IPS DF 19.7 (cell line): ENCODE measurements around the gene TUBA3E.
"Not testable (repeated sequence)": the region's sequence is repeated elsewhere in the genome, so short reads cannot be mapped to it uniquely, and the experiment has no call there.

Experiments used
- DNase-seq: peaks from one replicate; pipeline ENCODE4 v3.0.0-alpha.2; 2013; ENCODE audit warnings: low read depth, low spot score

The TUBA3E gene

DNA sequence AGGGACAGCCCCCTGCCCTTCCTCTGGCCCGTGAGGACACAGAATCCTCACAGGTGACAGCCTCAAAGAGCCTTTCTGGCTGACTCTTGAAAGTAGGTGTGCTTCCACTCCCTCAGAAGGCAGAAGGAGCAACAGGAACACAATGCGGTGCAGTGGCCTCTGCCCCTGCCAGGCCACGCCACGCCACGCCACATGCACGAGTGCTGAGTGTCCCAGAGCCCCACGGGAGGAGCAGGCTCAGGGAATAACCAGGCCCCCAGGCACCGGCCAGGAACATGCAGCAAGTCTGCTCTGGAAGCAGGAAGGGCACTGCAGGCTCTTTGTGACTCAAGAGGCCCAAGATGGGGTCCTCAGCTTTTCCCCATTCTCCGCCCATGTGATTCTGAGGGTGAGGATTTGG lies 35.3 kb downstream of the TUBA3E start:
- no peak for DNase-seq

DNA sequence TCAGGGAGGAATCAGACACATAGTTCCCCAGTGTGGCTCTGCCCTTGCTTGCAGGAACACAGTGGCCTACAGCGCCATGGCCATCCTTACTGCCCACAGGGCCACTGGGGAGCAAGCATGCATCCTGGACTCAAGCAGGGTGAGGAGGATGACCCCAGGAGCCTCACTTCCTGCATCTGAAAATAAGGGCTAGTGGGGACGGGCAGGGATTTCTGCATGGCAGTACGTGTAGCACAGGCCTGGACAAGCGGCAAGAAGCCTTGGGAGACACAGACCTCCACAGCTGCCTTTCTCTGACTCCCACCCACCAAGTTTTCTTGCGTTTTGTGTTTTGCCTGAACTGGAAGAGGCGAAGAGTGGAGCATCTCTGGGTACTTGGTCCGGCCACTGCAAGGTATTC lies 35.8 kb downstream of the TUBA3E start:
- not testable (repeated sequence) for DNase-seq

DNA sequence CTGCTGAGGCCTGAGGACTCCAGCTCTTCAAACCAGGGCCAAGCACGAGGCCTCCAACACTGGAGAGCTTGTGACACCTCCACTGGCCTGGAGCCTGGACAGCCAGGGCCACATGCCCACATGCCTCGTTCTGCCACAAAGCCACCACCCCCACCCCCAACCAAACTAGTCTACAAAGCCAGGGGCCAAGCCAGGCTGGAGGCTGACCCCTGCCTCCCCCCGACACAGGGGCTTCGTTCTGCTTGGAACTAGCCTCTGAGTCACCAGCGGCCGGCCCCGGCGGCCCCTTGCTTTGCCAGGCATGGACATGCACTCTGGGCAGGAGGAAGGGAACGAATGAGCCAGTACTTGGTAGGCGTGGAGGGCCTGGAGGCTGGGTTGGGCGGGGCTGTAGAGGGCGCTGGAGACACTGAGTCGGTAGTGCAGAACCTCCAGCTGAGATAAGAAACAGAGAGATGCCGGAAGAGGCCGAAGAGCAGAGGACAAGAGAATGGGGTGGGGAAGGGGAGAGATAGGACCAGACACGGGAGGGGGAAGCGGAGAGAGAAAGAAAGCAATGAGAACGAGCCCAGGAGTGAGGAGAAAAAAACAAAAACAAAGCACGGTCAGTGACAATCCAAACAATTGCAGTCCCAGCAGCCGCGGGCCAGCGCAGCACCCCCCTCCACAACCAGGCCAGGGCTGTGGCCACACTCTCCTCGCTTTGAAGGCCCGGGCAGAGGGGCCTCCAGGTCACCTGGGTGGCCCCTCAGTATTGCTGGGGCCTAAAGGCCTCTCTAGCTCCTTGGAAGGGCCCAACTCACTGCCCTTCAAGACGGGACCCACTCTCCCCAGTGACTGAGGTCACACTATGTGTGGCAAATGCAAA lies 37.2 kb downstream of the TUBA3E start:
- DNase-seq = not testable (repeated sequence)

DNA sequence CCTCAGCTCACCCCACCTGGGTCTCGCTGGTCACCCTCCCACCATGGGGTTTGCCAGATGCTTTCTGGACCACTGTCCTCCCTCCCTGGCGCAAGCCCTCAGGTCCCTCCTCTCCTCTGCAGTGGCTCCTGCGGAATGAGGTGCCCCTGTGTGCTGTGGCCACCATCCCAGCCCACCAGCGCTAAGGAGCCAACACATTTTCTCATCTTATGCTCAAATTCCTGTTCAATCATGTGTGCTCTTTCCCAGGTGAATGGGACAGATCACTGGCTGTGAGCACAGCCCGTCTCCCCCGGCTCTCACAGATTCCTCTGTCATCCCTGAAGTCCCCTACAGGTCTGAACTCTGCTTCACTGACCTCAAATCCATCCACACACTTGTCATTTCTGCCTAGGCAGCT lies 38.1 kb downstream of the TUBA3E start:
- DNase-seq = no peak

DNA sequence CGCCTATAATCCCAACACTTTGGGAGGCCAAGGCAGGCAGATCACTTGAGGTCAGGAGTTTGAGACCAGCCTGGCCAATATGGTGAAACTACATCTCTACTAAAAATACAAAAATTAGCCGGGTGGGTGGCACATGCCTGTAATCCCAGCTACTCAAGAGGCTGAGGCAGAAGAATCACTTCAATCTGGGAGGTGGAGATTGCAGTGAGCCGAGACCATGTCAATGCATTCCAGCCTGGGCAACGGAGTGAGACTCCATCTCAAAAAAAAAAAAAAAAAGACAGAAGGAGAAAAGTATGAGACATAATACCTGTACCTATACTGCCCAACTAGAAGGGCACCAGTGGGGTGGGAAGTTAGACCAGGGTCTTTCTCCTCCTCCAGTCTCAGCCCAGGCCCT lies 38.9 kb downstream of the TUBA3E start:
- DNase-seq = not testable (repeated sequence)

DNA sequence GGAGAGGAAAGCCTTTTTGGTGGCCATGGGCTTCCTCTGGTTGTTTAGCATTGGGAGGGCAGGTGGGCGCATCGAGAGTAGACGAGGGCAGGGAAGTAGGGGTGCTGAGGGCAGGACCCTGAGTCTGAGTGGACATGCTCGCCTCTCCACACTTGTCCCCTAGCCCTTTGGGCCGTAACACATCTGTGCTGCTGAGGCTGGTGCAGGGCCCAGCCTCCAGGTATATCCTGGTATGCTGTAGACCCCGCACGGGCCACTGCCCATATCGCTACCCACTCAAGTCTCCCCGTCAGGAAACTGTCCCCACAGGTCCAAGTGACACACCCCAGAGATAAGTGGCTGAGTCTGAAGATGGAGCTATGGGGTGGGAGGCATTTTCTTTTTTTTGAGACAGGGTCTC lies 39.6 kb downstream of the TUBA3E start:
- DNase-seq = no peak

DNA sequence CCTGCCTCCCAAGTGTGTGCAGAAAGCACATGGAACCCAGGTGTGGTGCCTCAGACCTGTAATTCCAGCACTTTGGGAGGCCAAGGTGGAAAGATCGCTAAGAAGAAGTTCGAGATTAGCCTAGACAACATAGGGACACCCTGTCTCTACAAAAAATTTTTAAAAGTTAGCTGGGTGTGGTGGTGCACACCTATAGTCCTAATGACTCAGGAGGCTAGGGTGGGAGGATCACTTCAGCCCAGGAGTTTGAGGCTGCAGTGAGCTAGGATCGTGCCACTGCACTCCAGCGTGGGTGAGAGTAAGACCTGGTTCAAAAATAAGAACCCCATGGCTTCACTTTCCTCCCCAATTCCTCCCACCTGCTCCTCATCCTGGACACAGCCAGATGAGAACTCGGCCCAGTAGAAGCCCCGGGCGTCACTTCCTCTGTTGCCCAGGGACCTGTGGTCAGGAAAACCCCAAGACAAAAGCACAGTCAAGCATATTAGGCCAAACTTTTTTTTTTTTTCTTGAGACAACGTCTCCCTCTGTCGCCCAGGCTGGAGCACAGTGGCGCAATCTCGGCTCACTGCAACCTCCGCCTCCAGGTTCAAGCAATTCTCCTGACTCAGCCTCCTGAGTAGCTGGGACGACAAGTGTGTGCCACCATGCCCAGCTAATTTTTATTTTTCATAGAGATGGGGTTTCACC lies 40.3 kb downstream of the TUBA3E start:
- DNase-seq = not testable (repeated sequence)

DNA sequence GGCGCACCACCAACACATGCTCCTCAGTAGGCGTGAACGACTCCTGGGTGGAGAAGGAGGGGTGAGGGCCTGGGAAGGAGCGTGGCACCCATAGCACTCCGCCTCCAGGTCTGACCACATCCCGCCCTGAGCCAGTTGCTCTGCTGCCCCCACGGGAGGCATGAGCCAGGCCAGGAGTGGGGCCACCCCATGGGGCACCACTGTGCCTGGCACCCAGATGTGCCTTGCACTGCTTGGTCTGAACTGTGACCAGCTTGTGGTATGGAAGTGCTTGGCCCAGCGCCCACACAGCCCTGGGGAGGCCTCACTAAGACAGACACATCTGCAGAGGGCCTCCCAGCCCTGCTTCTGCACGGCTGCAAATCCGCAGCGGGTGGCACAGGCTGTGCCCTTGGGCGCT lies 40.9 kb downstream of the TUBA3E start:
- not testable (repeated sequence) for DNase-seq

DNA sequence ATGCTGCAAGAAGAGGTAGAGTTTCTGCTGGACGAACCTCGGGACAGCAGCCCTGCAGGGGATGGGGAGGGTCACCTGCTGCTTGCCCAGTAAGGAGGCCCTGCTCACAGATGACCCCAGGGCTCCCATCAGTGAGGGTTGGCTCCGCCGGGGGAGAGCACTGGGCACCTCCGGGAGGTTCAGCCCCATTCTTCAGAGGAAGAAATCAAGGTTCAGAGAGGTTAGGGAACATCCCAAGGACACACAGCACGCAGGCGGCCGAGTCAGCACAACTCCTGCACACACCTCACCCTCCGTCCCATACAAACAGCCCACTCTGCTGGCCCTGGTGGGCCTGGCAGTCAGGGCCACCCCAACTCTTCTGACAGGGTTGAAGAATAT lies 41.6 kb downstream of the TUBA3E start:
- no peak for DNase-seq

DNA sequence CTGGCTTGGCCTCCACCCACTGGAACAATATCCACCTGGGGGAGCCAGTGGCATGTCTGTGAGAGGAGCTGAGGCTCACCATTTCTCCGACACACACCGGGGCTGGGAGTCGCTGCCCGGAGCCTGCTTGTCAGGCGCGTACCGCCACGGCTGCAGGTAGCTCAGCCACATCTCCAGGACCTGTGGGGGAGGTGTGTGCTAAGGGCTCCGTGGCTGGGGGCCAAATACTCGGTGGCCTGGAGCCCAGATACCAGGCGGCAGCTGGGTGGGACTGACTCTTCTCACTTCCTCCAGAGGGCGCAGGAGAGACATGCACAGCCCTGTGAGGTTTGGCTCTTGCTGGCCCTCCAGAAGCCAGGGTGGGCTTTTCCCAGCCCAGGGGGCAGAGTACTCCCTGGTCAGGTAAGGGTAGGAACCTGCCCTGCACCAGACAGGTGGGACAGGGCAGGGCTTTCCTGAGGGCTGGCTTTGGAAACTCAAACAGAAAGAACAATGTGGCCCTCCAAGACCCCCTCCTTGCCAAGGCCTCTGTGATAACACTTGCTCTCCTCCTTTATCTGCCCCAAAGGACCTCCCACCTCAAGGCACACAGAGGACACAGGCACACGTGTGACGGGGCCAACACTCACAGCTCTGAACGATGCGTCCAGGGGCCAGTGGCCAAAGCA lies 42.1 kb downstream of the TUBA3E start:
- not testable (repeated sequence) for DNase-seq

DNA sequence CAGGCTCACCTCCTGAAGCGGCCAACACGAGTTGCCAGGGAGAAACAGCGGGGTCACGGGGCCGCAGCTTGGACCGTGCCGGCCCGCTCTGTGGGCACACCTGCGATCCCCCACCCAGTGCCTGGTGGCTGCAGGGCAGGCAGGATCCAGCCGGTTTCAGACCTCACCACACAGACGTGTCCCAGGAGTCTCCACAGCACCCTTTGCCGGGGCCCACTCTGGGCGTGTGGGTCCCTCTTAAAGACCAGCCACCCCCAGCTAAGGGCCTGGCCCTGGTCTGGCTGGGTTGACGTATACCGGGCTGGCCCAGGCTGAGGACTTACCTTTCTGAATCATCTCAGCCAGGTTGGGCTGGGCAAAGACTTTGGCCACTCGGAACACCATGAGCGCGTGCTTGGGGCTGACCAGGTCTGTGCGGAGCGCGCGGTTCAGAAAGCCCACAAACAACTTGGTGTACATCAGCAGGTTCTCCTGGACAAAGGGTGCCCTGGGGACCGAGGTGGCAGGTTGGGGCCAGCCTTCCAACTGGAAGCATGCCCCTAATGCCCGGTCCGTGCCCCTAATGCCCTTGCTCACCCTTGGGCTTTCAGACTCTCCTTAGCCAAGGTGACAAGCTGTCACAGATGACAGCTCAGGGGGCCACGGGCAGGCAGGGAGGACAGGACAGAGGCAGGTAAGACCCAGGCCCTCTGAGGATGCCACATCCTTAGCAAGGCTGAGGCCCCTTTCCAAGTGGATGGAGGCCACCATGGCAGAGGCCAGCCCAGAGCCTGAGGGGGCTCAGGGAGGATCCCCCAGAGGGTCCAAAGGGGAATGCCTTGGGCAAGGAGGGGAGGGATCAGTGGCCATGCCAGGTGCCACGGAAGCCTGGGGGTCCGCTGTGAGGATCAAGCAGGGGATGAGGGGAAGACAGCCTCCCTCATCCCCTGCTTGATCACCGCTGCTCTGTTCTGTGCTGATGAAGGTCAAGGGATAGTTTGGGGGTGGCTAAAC lies 43.2 kb downstream of the TUBA3E start:
- DNase-seq = no peak

DNA sequence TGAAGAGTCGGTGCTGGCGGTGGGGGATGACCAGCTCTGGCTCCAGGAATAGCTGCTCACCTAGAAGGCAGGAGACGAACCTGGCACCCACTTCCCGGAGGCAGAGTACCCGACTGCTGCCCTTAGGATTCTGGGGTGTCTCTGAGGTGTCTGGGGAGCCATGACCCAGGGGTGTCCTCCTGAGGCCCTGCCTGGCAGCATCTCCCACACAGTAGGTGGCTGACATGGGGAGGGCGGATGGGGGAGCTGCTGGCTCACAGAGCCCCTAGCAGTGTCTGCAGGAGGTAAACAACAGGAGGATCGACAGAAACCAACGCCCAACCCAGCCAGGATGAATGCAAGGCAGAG lies 43.8 kb downstream of the TUBA3E start:
- not testable (repeated sequence) for DNase-seq

DNA sequence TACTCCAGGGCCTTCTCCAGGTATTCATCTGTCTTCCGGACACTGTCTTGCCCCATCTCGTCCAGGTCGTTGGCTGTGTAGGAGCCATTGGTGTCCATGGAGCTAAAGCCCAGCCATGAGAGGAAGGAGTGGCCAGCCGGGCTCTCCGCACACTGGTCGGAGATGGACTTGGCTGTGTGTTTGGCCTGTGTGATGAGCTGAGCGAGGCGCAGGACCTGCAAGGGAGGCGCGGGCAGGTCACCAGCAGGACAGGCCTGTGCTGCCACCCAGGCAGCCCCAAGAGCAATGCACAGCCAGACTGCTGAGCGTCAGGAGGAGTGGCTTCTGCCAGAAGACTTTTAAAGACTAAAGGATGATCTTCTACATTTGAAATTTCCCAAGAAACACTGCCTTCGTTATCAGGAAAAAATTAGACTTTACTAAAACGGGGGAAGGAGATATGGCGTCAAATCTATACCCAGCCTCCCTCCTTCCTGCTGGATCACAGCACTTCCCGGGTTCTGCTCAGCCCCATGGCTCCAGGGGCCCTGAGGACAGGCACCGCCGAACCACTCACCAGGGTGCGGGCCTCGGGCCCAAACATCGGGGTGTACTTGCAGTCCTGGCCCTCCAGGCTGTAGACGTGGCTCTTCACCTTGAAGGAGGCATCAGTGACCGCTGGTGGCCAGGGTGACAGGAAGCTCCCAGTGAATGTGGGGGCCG lies 44.4 kb downstream of the TUBA3E start:
- not testable (repeated sequence) for DNase-seq

DNA sequence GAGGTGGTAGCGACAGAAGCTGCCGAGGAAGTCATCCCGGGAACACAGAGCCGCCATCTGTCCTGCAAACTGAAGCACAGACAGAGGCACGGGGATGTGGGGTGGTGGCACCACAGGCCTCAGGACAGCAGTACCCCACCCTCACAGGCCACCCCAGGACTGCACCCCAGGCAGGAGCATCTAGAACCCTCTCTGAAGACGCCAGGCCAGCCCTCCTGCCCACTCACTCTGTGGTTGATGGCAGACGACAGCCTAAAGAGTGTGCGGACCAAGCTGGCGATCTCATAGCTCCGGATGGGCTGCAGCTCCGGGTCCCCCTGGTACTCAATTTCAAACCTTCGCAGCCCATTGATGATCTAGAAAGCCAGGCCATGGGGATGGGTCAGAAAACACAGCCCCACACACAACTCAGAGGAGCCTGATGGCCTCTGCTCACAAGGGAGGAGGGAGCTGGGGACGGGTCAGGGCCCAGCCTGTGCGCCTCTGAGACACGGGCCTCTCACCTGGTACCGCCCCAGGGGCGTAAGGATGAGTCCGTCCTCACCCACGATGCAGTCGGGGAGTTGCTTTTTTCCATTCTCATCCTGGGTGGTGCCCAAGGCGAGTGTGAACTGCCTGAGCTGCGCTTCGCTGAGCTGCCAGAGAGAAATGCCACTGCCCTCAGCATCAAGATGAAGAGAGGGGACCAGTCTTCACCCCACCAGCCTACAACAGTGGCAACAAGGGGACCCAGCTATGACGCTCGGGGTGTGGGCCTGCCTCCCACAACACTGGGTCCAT lies 45.2 kb downstream of the TUBA3E start:
- DNase-seq = no peak

DNA sequence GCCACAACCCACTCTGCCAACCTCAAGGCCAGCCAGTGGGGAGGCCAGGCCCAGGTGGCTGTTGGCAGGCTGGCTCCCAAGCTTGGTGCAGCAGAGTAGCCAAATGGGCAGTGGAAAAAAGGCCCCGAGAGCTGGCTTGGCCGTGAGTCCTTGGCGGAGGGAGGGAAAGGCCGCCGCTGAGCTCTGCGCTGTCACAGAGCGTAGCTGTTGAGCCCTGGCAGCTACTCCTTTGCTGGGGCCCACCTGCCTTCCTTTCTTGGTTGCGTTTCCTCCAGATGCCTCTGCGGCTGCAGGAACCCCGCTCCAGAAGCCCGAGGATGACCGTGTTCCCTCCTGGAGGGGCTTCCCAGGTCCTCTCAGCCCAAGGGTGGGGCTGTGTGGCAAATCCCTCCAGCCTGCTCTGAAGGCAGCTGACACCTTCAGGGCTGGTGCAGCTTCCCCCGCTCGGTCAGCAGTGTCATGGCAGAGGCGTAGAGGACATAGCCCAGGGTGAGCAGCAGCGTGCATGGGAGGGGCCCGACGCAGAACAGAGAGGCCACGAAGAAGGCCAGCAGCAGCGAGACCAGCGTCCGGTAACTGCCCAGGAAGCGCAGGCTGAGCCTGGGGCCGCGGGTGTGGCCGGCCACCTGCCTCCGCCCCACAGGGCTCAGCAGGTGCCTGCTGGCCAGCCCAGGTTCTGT lies 46.0 kb downstream of the TUBA3E start:
- DNase-seq = not testable (repeated sequence)

DNA sequence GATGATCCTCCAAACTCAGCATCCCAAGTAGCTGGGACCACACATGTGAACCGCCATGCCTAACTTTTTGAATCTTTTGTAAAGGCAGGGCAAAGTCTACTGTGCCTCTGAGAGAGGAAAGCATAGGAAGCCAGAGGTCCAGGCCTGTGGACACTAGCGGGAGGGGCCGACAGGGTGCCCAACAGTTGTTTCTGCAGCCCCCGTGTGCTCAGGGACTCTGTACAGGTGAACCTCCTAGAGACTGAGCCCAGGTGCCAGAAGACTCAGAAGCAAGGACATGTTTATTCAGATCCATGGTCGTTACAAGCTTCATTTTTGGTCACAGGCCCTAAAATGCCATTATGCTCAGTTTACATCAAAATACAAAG lies 47.1 kb downstream of the TUBA3E start:
- not testable (repeated sequence) for DNase-seq

DNA sequence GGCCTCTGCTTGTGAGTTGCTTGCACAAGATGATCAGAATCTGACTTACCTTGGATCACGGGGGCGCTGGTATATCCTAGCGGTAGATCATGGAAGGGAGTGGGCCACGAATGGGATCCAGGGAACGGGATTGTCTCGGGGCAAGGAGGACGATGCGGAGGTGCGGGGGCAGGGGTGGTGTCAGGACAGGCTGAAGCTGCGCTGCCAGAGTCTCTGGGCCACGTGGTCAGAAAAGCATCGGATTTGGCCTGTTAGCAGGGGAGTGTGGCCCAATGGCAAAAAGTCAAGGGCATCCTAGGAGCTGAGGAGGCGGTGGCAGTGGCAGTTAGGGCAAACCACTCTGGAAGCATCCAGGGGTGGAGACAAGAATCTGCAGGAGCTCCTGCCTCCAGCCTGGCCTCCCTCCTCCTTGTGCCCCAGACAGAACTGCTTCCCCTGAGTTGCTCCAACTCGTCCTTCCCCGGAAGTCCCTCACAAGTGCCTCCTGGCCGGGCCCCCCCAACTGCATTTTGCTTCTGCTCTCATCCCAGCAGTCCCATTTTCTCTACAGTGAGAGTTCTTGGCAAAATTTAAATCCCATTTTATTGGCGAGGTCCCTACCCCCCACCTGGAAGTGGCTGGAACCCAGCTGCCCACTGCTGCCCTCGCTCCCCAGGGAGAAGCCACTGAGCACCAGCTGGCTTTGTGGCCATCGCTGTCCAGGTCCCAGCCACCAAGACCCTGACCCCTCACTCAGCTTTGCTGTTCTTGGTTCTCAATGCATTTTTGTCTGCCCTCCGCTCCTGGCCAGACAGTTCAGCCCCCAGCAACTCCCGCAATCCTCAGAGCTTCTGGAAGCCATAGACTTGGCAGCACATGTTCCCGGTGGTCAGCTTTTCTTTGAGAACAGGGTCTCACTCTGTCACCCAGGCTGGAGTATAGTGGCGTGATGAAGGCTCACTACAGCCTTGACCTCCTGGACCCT lies 47.8 kb downstream of the TUBA3E start:
- DNase-seq = no peak

DNA sequence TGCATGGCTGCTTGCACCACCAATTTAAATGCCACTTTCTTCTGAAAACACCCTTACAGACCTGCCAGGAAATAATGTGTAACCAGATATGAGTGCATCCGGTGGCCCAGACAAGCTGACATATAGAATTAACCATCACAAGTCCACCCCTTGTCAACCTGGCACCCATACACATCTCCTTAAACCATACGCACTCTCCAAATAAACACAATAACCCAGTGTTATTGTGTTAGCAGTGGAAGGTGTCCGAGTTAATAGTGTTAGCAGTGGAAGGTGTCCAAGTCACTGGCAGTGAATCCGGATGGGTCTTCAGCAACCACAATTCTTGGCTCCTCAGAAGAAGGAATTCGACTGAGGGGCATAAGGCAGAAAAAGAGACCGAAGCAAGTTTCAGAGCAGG lies 49.7 kb downstream of the TUBA3E start:
- DNase-seq = not testable (repeated sequence)
